ENCODE data around the gene KANSL1.

KANSL1 gene

GRCh38 chr17:45989759-45990158, 203.5 kb downstream of the KANSL1 start:
- DNase-seq (ENCODE audit: low read depth): no peak
- no peak overlapping the region for H3K4me3 ChIP-seq (ENCODE audit: control insufficient read depth, low read depth, low read length)
- TF ChIP-seq CTCF (conservative IDR thresholded peaks at IDR 0.05; ENCODE audit: control insufficient read depth, insufficient read depth, low read depth, low read length): no peak

- H3K4me3 ChIP-seq (ENCODE audit: control insufficient read depth, low read depth, low read length): no peak overlapping the region
- no peak for DNase-seq (ENCODE audit: low read depth)
- TF ChIP-seq CTCF (conservative IDR thresholded peaks at IDR 0.05; ENCODE audit: control insufficient read depth, insufficient read depth, low read depth, low read length): no peak
These were observed 205.5 kb downstream of the KANSL1 start for GRCh38 chr17:45987706-45988105.

GRCh38 chr17:45986056-45986455, 207.2 kb downstream of the KANSL1 start:
- no peak for TF ChIP-seq CTCF (conservative IDR thresholded peaks at IDR 0.05; ENCODE audit: control insufficient read depth, insufficient read depth, low read depth, low read length)
- H3K4me3 ChIP-seq (ENCODE audit: control insufficient read depth, low read depth, low read length): no peak overlapping the region
- DNase-seq (ENCODE audit: low read depth): no peak

- DNase-seq (ENCODE audit: low read depth): no peak
- H3K4me3 ChIP-seq (ENCODE audit: control insufficient read depth, low read depth, low read length): no peak overlapping the region
- TF ChIP-seq CTCF (conservative IDR thresholded peaks at IDR 0.05; ENCODE audit: control insufficient read depth, insufficient read depth, low read depth, low read length): no peak
These were observed 207.8 kb downstream of the KANSL1 start for GRCh38 chr17:45985447-45985846.

GRCh38 chr17:45984368-45984767, 208.9 kb downstream of the KANSL1 start:
- no peak overlapping the region for H3K4me3 ChIP-seq (ENCODE audit: control insufficient read depth, low read depth, low read length)
- TF ChIP-seq CTCF (conservative IDR thresholded peaks at IDR 0.05; ENCODE audit: control insufficient read depth, insufficient read depth, low read depth, low read length): no peak
- no peak for DNase-seq (ENCODE audit: low read depth)

- H3K4me3 ChIP-seq (ENCODE audit: control insufficient read depth, low read depth, low read length): no peak overlapping the region
- DNase-seq (ENCODE audit: low read depth): no peak
- no peak for TF ChIP-seq CTCF (conservative IDR thresholded peaks at IDR 0.05; ENCODE audit: control insufficient read depth, insufficient read depth, low read depth, low read length)
These were observed 209.5 kb downstream of the KANSL1 start for GRCh38 chr17:45983614-45984310.

Data from fibroblast of mammary gland (primary cell).